Measurements from ENCODE around the gene CACNB2. TPM values are rescaled to one million over a fixed set of nuclear protein-coding genes. Genes with fewer than 3 reads are reported as not detected.

CACNB2 gene
- total and polyA plus RNA-seq, 10 of the 15 experiments (the other 5 are each of a cell fraction or from before 2014, with no cell fraction given), result 0.62 to 8.1 (median 1.2) TPM

DNA sequence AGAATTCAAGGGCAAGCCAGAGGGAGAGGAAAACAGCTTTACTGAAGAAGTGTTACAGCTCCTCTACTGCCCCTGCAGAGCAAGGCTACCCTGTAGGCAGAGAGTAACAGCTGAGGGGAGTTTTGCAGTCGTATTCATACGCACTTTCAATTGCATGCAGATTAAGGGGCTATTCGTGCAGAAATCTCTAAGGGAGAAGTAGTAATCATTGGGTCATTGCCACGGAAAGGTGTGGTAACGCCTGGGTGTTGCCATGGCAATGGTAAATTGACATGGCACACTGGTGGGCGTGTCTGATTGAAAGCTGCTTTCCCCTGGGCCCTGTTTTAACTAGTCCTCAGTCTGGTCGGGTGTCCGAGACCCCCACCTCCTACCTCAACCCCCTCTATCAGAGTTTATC, 284.0 kb downstream of the CACNB2 start:
- Histone ChIP-seq H3K36me3 (ENCODE audit: control insufficient read depth in 2 of 2, insufficient read depth in 2 of 2, low read length in 1 of 2) (no peaks in the 10 kb centered on the region), H3K9ac (ENCODE audit: control insufficient read depth, insufficient read depth, low read length) (no peak overlapping the region), H3K9me3 (replicated peaks; ENCODE audit: control insufficient read depth, insufficient read depth, low read length) (no peaks in the 10 kb centered on the region), H3K4me1 (ENCODE audit: control insufficient read depth, insufficient read depth, low read length) (no peaks in the 10 kb centered on the region), H4K20me1 (ENCODE audit: control insufficient read depth, insufficient read depth) (no peaks in the 10 kb centered on the region), H3K27me3 (replicated peaks in 1 of 2; ENCODE audit: control insufficient read depth in 2 of 2, insufficient read depth in 2 of 2, low read length in 1 of 2) (no peaks in the 10 kb centered on the region), H3K4me2 (ENCODE audit: control insufficient read depth, insufficient read depth) (no peak overlapping the region), H3K4me3 (no peak overlapping the region), H2AFZ (ENCODE audit: control insufficient read depth, low read depth, low read length) (no peak overlapping the region), H3K27ac (ENCODE audit: control insufficient read depth, insufficient read depth) (no peak overlapping the region), H3K79me2 (ENCODE audit: control insufficient read depth, insufficient read depth, low read length) (no peaks in the 10 kb centered on the region)
- WGBS (ENCODE audit: insufficient coverage, insufficient replicate concordance, low lambda C conversion rate, missing lambda C conversion rate), result 15% methylated on average over 8 of the region's 8 CpGs
- ChIA-PET POLR2A (interaction anchor here (1.0 to 6.5 kb wide), 6 partner anchors 9 to 47 kb away, joined by 3 to 63 read pairs (median 6); no protein-coding TSS in a partner anchor), RAD21 (ENCODE audit: unreplicated experiment) (interaction anchor here (1.1 to 7.0 kb wide), 7 partner anchors 8 to 48 kb away, joined by 3 to 103 read pairs (median 15); no protein-coding TSS in a partner anchor), CTCF (interaction anchor here (0.7 to 3.7 kb wide), 10 partner anchors 9 to 208 kb away, joined by 3 to 22 read pairs (median 4); no protein-coding TSS in a partner anchor), SMC1A (ENCODE audit: uncharacterized antibody, unreplicated experiment) (interaction anchor here (0.6 to 12.8 kb wide), 13 partner anchors 9 to 130 kb away, joined by 3 to 163 read pairs (median 6); no protein-coding TSS in a partner anchor)
- FAIRE-seq (no peak), ATAC-seq (peak; percentile 81), DNase-seq (ENCODE audit: low read depth, low spot score) (no peak)
- no TSS peak for BruUV-seq (replicated peaks)
- intact Hi-C loops (cut with micrococcal nuclease; ENCODE audit: unreplicated experiment) (loop anchor here (5.0 kb wide), 1 partner anchor 48 kb away; no protein-coding TSS in a partner anchor), in situ Hi-C loops (cut with MboI) (no loop called here)
- TF ChIP-seq RCOR1 (conservative IDR thresholded peaks at IDR 0.05; ENCODE audit: low read depth, low read length) (no peak), ATF7 (IDR thresholded peaks at IDR 0.05; ENCODE audit: low read depth) (peak; percentile 69), HCFC1 (IDR thresholded peaks at IDR 0.05; ENCODE audit: low read length) (no peak), SIX5 (IDR thresholded peaks at IDR 0.05; ENCODE audit: low read depth, low read length, severe bottlenecking) (no peak), MXI1 (IDR thresholded peaks at IDR 0.05; ENCODE audit: low read depth, low read length) (peak; percentile 74; the same call in 1 of the 2 replicates), ZNF207 (IDR thresholded peaks at IDR 0.05; ENCODE audit: borderline replicate concordance) (peak; percentile 58; the same call in 1 of the 2 replicates), CBX3 (IDR thresholded peaks at IDR 0.05; ENCODE audit: borderline replicate concordance, low read depth) (no peak), POLR2A (IDR thresholded peaks at IDR 0.05; ENCODE audit: low read depth, low read length) (no peak), BHLHE40 (IDR thresholded peaks at IDR 0.05; ENCODE audit: borderline replicate concordance in 1 of 2, low read depth in 2 of 2, low read length in 1 of 2) (peak in 1 of 2 experiments; percentile 52; a peak in 1 of 4 replicates), NBN (IDR thresholded peaks at IDR 0.05) (0 out of 2 replicates have a peak, but pooled peaks have one; percentile 68), MTA2 (IDR thresholded peaks at IDR 0.05; ENCODE audit: low read depth) (peak; percentile 48; the same call in 1 of the 2 replicates), EP300 (IDR thresholded peaks at IDR 0.05; ENCODE audit: borderline replicate concordance in 1 of 2, control insufficient read depth in 1 of 2, low read depth in 2 of 2, low read length in 2 of 2) (peak; percentile 37 to 63; a peak in 2 of 4 replicates), EED (IDR thresholded peaks at IDR 0.05; ENCODE audit: low read depth) (no peak), MYC (IDR thresholded peaks at IDR 0.05; ENCODE audit: insufficient read depth, insufficient read length, insufficient replicate concordance, low read length, severe bottlenecking) (no peak), SMAD1 (IDR thresholded peaks at IDR 0.05; ENCODE audit: low read depth, partially characterized antibody) (no peak), CHD2 (IDR thresholded peaks at IDR 0.05; ENCODE audit: borderline replicate concordance, low read depth, low read length) (no peak; the same call in 1 of the 2 replicates), RAD51 (IDR thresholded peaks at IDR 0.05) (no peak), PBX3 (IDR thresholded peaks at IDR 0.05; ENCODE audit: insufficient replicate concordance, low read depth, low read length) (peak; percentile 78), CREB1 (IDR thresholded peaks at IDR 0.05; ENCODE audit: low read depth) (no peak), NR2C2 (IDR thresholded peaks at IDR 0.05; ENCODE audit: borderline replicate concordance, control insufficient read depth, insufficient read length, low read depth) (no peak), IKZF2 (IDR thresholded peaks at IDR 0.05) (peak in 1 of 2 experiments; percentile 9; a peak in 1 of 4 replicates), BMI1 (IDR thresholded peaks at IDR 0.05; ENCODE audit: borderline replicate concordance) (peak; percentile 96), NR2C1 (IDR thresholded peaks at IDR 0.05) (no peak)
- TF ChIP-seq, protein P1, sequence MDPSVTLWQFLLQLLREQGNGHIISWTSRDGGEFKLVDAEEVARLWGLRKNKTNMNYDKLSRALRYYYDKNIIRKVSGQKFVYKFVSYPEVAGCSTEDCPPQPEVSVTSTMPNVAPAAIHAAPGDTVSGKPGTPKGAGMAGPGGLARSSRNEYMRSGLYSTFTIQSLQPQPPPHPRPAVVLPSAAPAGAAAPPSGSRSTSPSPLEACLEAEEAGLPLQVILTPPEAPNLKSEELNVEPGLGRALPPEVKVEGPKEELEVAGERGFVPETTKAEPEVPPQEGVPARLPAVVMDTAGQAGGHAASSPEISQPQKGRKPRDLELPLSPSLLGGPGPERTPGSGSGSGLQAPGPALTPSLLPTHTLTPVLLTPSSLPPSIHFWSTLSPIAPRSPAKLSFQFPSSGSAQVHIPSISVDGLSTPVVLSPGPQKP (IDR thresholded peaks at IDR 0.05; ENCODE audit: low read depth, low read length), result no peak

Data from GM12878 (cell line).